AG04449 (cell line): ENCODE data around the gene ARAF.

Experiments used
- CTCF ChIA-PET: fragments of 350-600 bp; formaldehyde crosslinking; extraction: SDS; loops from one replicate; lab custom pipeline; 2021; ENCODE audit warnings: antibody characterized with exemption; lab: Yijun Ruan, JAX
- POLR2A ChIA-PET: fragments of 400-600, 350-600 bp; formaldehyde crosslinking; extraction: SDS; loops from one replicate; lab custom pipeline; 2020; ENCODE audit warnings: antibody characterized with exemption, inconsistent platforms; lab: Yijun Ruan, JAX
- DNase-seq: peaks from one replicate; pipeline ENCODE4 v3.0.0-alpha.2; 2010; ENCODE audit warnings: low read depth, low spot score
- H3K4me3 ChIP-seq: 2 replicates; pipeline ENCODE4 v1.5.1; 2011; ENCODE audit warnings: low read depth, mild to moderate bottlenecking, control low read depth, low read length
- TF ChIP-seq, protein P1 (sequence below): IDR thresholded peaks from one replicate; pipeline ENCODE4 v1.5.1; 2011; ENCODE audit warnings: mild to moderate bottlenecking, moderate library complexity, low read length, control low read depth, inconsistent platforms; ENCODE audit not compliant: insufficient read depth; ENCODE audit errors: missing control alignments

The ARAF gene

DNA sequence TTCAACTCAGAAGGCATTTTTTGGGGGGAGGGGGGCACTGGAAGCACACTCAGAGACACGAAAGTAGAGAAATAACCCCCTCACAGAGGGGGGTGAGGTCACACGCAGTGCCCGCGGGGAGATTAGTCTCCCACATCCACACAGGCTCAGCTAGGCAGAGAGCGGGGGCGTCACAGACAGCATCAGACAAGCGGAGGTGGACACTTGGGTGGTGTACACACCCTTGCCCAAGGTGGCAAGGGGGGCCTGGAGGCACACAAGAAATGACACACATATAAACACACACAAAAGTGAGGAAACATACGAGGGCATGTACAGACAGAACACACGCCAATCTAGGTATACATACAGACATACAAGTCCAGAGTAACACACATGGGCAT is 59.3 kb downstream of the ARAF start:
- ChIA-PET POLR2A (no interaction called here), CTCF (no interaction called here)
- DNase-seq: no peak
- TF ChIP-seq, protein P1, sequence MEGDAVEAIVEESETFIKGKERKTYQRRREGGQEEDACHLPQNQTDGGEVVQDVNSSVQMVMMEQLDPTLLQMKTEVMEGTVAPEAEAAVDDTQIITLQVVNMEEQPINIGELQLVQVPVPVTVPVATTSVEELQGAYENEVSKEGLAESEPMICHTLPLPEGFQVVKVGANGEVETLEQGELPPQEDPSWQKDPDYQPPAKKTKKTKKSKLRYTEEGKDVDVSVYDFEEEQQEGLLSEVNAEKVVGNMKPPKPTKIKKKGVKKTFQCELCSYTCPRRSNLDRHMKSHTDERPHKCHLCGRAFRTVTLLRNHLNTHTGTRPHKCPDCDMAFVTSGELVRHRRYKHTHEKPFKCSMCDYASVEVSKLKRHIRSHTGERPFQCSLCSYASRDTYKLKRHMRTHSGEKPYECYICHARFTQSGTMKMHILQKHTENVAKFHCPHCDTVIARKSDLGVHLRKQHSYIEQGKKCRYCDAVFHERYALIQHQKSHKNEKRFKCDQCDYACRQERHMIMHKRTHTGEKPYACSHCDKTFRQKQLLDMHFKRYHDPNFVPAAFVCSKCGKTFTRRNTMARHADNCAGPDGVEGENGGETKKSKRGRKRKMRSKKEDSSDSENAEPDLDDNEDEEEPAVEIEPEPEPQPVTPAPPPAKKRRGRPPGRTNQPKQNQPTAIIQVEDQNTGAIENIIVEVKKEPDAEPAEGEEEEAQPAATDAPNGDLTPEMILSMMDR: no peak
- no peak overlapping the region for H3K4me3 ChIP-seq
